ENCODE results near the gene ABCC10.
"Not testable (repeated sequence)": the region's sequence is repeated elsewhere in the genome, so short reads cannot be mapped to it uniquely, and the experiment has no call there.

ABCC10 gene, protein sequence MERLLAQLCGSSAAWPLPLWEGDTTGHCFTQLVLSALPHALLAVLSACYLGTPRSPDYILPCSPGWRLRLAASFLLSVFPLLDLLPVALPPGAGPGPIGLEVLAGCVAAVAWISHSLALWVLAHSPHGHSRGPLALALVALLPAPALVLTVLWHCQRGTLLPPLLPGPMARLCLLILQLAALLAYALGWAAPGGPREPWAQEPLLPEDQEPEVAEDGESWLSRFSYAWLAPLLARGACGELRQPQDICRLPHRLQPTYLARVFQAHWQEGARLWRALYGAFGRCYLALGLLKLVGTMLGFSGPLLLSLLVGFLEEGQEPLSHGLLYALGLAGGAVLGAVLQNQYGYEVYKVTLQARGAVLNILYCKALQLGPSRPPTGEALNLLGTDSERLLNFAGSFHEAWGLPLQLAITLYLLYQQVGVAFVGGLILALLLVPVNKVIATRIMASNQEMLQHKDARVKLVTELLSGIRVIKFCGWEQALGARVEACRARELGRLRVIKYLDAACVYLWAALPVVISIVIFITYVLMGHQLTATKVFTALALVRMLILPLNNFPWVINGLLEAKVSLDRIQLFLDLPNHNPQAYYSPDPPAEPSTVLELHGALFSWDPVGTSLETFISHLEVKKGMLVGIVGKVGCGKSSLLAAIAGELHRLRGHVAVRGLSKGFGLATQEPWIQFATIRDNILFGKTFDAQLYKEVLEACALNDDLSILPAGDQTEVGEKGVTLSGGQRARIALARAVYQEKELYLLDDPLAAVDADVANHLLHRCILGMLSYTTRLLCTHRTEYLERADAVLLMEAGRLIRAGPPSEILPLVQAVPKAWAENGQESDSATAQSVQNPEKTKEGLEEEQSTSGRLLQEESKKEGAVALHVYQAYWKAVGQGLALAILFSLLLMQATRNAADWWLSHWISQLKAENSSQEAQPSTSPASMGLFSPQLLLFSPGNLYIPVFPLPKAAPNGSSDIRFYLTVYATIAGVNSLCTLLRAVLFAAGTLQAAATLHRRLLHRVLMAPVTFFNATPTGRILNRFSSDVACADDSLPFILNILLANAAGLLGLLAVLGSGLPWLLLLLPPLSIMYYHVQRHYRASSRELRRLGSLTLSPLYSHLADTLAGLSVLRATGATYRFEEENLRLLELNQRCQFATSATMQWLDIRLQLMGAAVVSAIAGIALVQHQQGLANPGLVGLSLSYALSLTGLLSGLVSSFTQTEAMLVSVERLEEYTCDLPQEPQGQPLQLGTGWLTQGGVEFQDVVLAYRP (N-terminal part only)

DNA sequence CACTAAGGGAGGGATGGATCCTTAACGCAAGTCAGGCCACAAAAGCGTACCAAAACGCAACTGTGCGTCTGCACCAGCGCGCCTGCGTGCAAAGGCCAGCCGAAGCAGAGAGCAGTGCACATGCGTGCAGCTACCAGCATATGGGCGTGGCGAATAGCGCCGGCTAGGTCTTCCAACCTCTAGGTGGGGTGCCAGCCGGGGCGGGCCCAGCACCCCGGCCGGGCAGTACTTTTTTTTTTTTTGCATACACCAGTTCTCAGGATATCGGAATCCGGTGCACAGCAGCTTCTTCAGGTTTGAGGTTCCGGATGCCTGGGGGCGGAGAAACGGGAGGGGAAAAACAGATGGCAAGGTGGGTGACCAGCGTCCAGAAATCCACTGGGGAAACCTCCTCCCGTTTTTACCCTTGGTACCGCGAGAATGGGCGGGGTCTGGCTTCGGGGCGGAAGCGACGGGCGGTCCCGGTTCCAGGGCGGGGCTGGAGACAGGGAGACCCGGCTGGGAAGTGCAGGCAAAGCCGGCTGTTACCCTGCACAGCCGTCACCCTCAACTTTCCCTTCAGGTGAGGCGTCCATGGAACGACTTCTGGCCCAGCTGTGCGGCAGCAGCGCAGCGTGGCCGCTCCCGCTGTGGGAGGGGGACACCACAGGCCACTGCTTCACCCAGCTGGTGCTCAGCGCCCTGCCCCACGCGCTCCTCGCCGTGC lies at the start of gene ABCC10:
Gene ABCC10 (plus strand): TSS at position 136 of the 706 bp plus-strand sequence. CDS start 438 bp downstream, at position 574.
- peak; percentile 95 for DNase-seq

DNA sequence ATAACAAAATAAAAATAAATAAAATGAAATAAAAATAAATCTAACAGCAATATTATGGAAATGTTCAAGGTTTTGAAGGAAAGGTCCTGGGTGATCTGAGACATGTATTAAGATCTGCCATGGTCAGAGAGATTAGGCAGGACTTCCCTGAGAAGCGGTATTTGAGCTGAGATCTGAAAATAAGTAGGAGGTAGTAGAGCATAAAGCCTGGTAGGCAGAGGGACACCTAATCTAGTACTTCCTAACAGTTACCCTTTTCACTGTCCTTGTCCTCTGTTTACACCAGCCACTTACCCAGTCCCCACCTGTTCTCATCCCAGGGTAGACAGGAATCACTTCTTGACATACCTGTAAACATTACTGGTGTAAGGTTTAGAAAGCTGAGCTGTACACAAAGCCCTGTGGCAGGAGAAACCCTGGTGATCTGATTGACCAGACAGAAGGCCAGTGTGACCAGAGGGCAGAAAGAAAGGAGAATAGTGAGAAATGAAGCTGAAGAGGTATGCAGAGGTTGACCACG lies 49.6 kb upstream of the ABCC10 start:
- no peak for DNase-seq

DNA sequence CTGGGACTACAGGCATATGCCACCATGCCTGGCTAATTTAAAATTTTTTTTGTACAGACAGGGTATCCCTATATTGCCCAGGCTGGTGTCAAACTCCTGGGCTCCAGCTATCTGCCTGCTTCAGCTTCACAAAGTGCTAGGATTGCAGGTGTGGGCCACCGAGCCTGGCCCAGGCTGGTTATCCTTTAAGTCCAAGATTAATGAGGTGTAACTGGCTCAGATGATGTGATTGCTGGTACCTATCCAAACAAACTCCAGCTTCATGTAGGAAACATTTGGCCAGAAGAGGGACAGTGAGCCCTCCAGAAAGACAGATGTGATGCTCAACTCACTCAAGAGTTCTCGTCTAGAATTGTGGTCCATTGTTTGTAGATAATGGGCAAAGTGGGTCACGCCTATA lies 48.7 kb upstream of the ABCC10 start:
- no peak for DNase-seq

DNA sequence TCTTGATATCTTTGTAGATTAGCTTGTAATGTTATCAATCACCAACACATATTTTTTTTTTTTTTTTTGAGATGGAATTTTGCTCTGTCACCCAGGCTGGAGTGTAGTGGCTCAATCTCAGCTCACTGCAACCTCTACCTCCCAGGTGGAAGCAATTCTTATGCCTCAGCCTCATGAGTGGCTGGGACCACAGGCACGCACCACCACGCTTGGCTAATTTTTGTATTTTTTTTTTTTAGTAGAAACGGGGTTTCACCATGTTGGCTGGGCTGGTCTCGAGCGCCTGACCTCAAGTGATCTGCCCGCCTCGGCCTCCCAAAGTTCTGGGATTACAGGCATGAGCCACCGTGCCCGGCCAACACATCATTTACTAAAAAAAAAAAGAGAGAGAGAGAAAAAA lies 46.5 kb upstream of the ABCC10 start:
- not testable (repeated sequence) for DNase-seq

DNA sequence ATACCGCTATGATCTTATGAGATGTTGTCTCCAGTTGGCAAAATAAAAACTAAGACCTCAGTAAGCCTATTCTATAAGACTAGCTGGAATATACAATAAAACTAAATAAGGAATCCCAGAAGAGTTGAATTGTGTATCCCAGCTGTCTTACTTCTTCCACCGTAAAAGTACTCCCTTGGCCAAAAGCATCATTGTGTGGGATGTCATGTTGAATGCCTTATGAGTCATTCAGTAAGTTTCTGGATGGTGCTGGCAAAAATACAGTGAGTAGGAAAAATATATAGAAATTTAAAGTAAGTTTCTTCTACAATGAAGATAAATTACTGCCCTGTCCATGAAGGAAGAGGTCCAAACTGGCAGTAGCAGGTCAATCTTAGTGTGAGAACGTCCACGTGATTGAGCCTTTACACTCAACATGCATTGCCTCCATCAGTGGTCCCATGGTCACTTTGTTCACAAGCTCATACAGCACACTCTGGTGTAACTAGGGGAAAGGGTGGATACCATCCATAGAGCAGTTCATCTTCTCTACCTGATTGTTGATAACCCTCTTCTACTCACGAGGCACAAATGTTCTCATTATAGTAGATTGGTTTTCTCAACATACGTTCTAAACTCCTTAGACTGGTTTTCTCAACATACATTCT lies 44.2 kb upstream of the ABCC10 start:
- DNase-seq = no peak

DNA sequence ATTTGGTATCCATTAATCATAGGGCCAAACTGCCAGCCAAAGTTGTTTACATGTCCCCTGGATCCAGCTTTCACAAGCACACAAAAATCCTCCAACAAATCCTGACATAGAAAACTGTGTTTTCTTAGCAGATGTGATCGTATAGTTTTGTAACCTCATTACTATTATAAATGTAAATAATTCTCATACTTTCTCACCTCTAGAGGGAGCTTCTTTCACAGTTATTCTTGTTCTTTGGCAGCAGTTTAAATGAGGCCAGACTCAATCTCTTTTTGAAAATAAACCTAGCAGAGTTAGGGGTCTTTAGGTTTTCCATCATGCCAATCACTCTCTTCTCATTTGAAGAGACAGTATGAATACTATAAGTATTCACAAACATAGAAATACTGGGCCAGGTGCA lies 40.8 kb upstream of the ABCC10 start:
- DNase-seq = no peak

DNA sequence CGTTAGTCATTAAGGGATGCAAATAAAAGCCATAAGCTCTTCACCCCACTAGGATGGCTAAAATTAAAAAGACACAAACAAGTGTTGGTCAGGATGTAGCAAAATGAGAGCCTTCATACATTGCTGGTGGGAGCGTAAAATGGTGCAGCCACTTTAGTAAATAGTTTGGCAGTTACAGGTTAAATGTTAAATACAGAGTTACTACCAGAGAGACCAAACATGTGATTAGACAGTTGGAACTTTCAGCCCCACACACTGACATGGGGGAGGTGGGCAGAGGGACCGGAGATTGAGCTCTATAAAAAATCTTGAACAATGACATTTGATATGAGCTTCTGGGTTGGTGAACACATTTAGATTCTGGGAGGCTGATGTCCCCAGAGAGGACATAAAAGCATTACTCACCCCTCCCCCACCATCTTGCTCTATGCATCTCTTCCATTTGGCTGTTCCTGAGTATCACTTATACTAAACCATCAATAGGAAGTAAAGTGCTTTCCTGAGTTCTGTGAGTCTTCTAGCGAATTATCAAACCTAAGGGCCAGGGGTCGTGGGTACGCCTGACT lies 37.5 kb upstream of the ABCC10 start:
- DNase-seq = no peak

DNA sequence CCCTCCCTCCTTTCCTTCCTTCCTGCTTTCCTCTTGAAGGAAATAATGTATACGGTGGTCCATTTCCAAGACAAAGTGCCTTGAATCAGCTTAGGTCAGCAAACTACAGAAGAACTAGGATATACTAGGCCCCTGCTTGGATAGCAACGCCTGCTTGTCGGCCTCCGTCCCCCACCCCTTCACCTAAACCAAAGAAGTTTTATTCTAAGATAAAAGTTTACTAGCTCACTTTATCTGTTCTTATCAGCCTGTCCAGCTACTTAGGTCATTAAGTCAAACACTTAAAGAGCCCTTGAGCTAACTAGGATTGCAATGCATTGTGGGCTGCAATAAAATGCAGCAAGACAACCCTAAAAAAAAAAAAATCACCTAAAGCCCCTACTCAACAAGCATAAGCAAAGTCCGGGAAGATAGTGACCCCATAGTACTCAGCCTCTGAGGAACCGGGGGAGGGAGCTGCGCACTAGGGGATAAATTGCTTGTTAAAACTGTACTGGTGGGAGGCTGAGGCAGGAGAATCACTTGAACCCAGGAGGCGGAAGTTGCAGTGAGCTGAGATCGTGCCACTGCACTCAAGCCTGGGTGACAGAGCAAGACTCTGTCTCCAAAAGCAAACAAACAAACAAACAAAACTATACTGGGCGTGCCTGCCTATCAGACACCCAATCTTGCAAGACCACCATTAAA lies 36.4 kb upstream of the ABCC10 start:
- DNase-seq = not testable (repeated sequence)

DNA sequence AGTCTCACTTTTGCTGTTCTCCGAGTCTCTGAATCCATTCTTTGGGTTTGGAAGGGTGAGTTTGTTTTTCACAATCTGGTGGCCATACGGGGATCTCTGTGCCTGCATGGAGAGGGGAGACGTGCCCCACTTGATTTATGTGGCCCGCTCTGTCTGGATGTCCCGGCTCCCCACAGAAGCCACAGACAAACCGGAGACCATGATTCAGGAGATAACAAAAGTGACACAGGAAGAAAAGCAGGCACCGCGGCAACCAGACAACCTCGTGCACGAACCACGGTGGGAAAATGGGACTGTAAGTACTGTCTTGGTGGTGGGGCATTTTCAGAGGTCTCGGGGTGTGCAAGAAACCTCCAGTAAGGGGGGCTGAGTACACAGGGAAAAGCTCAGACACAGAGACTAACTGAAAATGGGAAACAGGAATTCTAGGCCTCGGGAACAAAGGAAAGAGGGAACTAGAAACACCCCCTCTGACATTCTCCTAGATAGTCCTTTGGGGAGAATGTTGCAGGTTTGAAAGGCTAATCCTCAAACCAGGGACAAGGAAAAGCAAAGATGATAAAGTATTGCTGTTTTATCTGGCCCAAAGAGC lies 35.8 kb upstream of the ABCC10 start:
- DNase-seq = no peak

DNA sequence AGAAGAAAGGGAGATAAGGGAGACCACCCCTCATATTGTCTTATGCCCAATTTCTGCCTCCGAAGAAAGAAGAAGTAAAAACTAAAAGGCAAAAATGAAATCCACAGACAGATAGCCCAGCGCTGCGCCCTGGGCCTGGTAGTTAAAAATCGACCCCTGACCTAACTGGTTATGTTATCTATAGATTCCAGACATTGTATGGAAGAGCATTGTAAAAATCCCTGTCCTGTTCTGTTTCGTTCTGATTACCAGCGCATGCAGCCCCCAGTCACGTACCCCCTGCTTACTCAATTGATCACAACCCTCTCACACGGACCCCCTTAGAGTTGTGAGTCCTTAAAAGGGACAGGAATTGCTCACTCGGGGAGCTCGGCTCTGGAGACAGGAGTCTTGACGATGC lies 34.2 kb upstream of the ABCC10 start:
- DNase-seq = not testable (repeated sequence)

DNA sequence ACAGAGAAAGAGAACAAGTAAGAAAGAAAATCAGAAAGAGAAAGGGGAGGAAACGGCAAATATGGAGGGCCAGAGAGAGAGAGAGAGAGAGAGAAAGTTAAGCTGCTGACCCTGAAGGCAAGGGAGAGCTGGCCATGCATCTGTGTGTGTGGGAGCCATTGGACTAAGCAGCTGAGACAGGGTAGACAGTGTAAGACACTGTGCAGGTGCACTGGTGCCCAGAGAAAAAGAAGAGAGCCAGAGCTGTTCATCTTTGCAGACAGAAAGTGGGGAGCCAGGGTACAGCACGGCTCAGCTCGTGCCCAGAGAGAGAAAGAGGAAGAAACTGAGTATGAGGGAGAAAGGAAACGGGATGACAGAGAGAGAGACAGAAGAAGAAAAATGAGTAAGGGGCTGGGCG lies 33.7 kb upstream of the ABCC10 start:
- DNase-seq = no peak

DNA sequence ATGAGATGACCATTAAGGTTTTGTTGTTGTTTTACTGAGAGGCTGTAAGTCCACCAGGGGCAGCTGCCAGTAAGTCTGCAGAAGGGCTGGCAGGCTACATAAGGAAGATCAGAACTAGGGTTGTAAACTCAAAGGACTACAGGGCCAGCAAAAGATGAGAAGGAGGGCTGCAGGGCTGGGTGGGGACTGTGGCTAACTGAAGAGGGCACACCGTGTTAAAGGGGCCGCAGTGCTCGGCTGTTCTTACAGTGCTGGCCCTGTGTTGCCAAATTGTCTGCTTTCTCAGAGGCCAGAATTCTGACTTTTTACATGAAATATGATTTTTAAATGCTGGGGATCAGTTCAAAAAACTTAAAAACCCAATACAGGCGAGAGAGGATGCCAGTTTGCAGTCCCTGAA lies 32.4 kb upstream of the ABCC10 start:
- DNase-seq = no peak

DNA sequence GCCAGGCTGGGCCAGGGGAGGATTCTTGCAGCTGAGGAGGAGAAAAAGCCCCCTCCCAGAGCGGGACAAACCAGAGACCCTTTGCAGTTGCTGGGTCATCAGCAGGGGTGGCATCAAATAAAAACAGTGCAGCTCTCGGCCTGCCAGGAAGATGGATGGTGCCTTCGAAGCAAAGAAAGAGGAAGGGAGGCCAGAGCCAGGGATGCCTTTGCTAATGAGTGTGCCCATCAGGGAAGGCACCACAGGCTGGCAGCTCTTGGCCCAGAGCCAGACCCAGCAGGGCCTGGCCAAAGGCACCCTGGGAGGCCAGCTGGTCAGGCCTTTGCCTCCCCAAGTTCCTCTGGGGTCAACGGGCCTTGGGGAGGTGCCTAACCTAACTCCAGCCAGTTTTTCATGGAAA lies 31.6 kb upstream of the ABCC10 start:
- DNase-seq = no peak

DNA sequence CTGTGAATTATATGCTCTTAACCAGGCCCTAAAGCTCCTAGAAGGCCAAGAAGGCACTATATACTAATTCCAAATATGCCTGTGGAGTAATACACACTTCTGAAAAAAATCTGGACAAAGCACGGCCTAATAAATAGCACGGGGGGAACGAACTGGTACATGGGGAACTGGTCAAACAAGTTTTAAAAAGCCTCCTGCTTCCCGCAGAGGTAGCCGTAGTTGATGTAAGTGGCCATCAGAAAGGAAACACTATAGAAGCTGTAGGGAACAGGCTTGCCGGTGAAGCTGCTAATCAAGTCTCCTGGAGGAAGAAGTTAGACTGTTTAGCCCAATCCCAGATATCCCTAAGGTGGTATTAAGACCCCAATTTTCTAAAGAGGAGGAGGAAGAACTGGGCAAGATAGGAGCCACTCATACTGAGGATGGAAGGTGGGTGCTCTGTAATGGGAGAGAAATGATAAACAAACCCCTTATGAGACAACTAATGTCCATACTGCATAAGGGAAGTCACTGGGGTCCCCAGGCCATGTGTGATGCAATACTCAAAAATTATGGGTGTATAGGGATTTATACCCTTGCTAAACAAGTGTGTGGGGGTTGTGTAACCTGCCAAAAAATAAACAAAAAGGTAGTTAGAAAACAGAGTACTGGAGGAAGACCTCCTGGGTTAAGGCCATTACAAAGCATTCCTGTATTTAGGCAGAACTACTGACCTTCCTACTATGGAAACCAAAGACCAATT lies 30.8 kb upstream of the ABCC10 start:
- no peak for DNase-seq

DNA sequence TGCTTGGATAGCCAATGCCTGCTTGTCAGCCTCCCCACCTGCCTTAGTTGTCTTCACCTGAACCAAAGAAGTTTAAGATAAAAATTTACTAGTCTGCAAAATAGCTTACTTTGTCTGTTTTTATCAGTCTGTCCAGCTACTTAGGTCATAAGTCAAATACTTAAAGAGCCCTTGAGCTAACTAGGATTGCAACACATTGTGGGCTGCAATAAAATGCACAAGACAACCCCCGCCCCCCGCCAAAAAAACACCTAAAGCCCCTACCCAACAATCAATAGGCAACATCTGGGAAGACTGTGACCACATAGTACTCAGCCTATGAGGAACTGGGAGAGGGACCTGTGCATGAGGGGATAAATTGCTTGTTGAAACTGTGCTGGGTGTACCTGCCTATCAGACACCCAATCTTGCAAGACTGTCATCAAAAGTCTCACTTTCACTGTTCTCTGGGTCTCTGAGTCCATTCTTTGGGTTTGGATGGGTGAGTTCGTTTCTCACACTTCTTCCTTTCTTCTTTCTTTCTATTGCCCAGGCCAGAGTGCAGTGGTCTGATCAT lies 27.3 kb upstream of the ABCC10 start:
- no peak for DNase-seq

DNA sequence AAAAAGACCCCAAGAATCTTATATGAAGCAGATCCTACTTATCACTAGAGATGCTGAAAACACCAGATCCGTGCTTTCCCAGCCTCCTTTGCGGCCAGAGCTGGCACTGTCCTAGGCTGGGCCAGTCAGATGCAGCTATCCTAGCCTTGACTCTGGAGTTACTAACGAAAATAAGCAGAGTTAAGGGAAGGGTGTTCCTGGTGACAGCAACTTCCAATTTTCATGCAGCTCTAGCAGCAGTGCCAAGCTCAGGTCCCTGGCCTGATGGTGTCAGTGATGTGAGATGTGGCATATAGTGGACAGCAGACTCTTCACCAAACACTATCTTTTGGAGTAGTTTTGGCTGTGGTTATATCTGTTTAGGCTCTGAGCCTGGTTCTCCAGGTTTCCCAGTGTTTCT lies 25.6 kb upstream of the ABCC10 start:
- DNase-seq = no peak

DNA sequence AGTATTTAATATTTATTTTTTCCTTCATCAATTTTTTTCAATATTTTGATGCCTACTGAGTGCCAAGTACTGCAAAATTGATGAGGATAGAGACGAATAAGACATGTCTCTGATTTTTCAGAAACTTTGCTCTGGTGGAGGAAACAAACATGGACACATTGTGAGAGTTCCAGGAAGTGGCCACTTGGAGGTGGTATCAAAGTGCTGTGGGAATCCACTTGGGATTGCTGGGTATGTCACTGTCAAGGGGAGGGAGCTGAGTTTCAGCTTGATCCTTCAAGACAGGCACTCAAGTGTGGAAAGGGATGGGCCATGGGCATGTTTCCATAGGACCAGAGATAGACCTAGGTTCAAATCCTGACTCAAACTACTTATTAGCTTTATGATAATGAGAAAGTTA lies 24.5 kb upstream of the ABCC10 start:
- no peak for DNase-seq

DNA sequence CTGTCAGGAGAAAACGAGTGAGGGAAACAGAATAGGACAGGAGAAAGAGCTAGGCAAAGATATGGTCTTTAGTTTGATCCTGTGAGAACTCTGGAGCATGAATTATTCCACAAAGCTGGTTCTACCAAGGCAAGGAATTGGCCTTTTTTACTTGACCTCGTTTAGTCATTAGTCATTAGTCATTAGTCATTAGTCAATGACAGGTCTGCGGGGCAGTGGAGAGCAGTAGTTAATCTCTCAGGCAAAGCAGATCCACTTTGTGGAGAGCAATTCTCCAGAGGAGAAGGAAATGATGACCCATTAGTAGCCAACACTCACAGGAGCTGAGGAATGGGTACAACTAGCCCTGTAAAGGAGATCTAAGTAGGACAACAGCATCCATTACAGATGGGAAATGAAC lies 22.0 kb upstream of the ABCC10 start:
- no peak for DNase-seq

DNA sequence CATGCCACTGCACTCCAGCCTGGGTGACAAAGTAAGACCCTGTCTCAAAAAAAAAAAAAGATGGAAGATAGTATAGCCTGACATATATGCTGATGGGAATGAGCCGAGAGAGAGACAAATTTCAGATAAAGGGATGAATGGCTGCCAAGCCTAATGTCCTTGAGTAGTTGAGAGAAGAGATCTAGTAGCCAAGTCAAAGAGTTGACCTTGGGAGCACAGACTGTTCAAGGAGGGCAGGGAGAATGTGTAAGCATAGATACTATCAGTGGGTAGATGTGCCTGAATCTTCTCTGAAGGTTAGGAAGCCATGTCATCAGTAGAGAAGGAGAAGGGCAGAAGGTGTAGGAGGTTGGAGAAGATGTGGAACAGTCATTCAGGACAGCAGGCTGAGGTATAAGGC lies 20.0 kb upstream of the ABCC10 start:
- DNase-seq = no peak
